Osteoblast (primary cell): ENCODE results near the gene DET1. TPM values are rescaled to one million over a fixed set of nuclear protein-coding genes. Genes with fewer than 3 reads are reported as not detected.

Experiments used
- DNase-seq: peaks from one replicate; pipeline ENCODE4 v3.0.0; 2011; ENCODE audit warnings: low spot score, mixed read lengths; ENCODE audit not compliant: insufficient read length; ENCODE audit errors: missing footprints
- H2AFZ ChIP-seq: 2 replicates; pipeline ENCODE4 v1.6.0; 2011; ENCODE audit warnings: mild to moderate bottlenecking, low read length
- H3K27ac ChIP-seq: 2 replicates; pipeline ENCODE4 v1.5.1; 2011; ENCODE audit warnings: mild to moderate bottlenecking, low read depth, low read length, moderate library complexity
- H3K27me3 ChIP-seq: 2 replicates; pipeline ENCODE4 v1.6.0; 2012; ENCODE audit warnings: mild to moderate bottlenecking, control low read depth, inconsistent platforms, low read length, moderate library complexity; ENCODE audit not compliant: insufficient read depth
- H3K36me3 ChIP-seq: 2 replicates; pipeline ENCODE4 v1.5.1; 2011; ENCODE audit warnings: mild to moderate bottlenecking, low read length, control low read depth, moderate library complexity; ENCODE audit not compliant: insufficient read depth
- H3K4me1 ChIP-seq: 2 replicates; pipeline ENCODE4 v1.5.1; 2011; ENCODE audit warnings: mild to moderate bottlenecking, low read length, control low read depth, moderate library complexity; ENCODE audit not compliant: insufficient read depth
- H3K4me2 ChIP-seq: 2 replicates; pipeline ENCODE4 v1.6.0; 2011; ENCODE audit warnings: mild to moderate bottlenecking, low read length; ENCODE audit not compliant: insufficient read depth
- H3K4me3 ChIP-seq: fragments of 200-600 bp; sonication (generic); 3 replicates; pipeline ENCODE4 v1.5.1; 2012; ENCODE audit warnings: mild to moderate bottlenecking, low read length, inconsistent platforms; ENCODE audit not compliant: insufficient read depth
- H3K79me2 ChIP-seq: 2 replicates; pipeline ENCODE4 v1.6.0; 2012; ENCODE audit warnings: mild to moderate bottlenecking, low read length, control low read depth, inconsistent platforms; ENCODE audit not compliant: insufficient read depth
- H3K9me3 ChIP-seq: 2 replicates; pipeline ENCODE4 v1.5.1; 2011; ENCODE audit warnings: low read depth, low read length, control low read depth
- H4K20me1 ChIP-seq: 2 replicates; pipeline ENCODE4 v1.6.0; 2012; ENCODE audit warnings: mild to moderate bottlenecking, low read length, control low read depth; ENCODE audit not compliant: insufficient read depth
- small RNA-seq: library from RNA; depleted of rRNA; stranded (forward); fragments of <200 nt; gene quantifications from one replicate; pipeline ENCODE3, GENCODE V24; 2012
- total RNA-seq: library from RNA; depleted of rRNA; stranded (reverse); fragments of >200 nt; gene quantifications from 2 replicates; pipeline ENCODE4 v1.2.3, GENCODE V29; 2012
- TF ChIP-seq, protein P1 (sequence below): IDR thresholded peaks from 2 replicates; pipeline ENCODE4 v1.5.1; 2011; ENCODE audit warnings: mild to moderate bottlenecking, low read depth, low read length, moderate library complexity; ENCODE audit errors: extremely low read depth

The DET1 gene
- total RNA-seq, 1 donor, result 7.6 TPM

DNA sequence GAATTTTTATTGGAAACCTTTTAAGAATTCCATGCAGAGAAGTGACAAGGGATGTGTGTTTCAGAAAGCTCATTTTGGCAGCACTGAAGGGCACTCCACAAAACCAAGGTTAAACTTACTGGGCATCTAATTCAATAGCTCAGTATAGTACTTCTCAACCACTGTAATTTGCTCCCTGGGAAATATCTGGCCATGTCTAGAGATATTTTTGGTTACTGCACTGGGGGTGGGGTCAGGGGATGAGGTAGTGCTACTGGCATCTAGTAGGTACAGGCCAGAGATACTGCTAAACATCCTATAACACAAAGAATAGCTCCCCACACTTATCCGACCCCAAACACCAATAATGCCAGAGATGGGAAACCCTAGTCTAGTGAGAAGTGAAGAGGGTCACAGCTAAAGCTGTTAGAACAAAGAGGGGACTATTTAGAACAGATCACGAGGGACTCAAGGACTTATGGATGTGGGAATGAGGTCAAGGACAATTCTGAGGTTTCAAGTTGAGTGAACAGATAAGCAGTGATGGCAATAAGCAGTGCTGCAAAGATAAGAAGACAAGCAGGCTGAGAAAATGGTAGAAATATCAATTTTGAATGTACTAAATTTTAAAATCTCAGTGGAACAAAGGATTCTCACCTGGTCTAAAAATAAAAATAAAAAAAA is 82.5 kb downstream of the DET1 start:
- Histone ChIP-seq H3K27me3 (no peaks in the 10 kb centered on the region), H3K9me3 (no peaks in the 10 kb centered on the region), H4K20me1 (no peaks in the 10 kb centered on the region), H3K27ac (no peak overlapping the region), H3K4me1 (peaks cover 24% of the 10 kb centered on the region), H2AFZ (no peak overlapping the region), H3K36me3 (peaks cover 43% of the 10 kb centered on the region), H3K4me3 (no peak overlapping the region), H3K4me2 (no peak overlapping the region), H3K79me2 (peaks cover 24% of the 10 kb centered on the region)
- DNase-seq, result no peak
- TF ChIP-seq, protein P1, sequence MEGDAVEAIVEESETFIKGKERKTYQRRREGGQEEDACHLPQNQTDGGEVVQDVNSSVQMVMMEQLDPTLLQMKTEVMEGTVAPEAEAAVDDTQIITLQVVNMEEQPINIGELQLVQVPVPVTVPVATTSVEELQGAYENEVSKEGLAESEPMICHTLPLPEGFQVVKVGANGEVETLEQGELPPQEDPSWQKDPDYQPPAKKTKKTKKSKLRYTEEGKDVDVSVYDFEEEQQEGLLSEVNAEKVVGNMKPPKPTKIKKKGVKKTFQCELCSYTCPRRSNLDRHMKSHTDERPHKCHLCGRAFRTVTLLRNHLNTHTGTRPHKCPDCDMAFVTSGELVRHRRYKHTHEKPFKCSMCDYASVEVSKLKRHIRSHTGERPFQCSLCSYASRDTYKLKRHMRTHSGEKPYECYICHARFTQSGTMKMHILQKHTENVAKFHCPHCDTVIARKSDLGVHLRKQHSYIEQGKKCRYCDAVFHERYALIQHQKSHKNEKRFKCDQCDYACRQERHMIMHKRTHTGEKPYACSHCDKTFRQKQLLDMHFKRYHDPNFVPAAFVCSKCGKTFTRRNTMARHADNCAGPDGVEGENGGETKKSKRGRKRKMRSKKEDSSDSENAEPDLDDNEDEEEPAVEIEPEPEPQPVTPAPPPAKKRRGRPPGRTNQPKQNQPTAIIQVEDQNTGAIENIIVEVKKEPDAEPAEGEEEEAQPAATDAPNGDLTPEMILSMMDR, result no peak

Small RNAs within 50 kb of the gene (small RNA-seq; reads per million reads assigned to genes)
- gene AC013489.2, result not detected

Other genes with a start within 250 kb of the DET1 start
- 11.2 and 13.0 TPM in 2 replicates for gene MRPL46, start 79.3 kb downstream of the DET1 start, total RNA-seq
- gene MRPS11, start 79.0 kb downstream of the DET1 start, total RNA-seq, result 17.7 and 18.3 TPM in 2 replicates
- gene AEN, start 74.7 kb upstream of the DET1 start, total RNA-seq, result 43.9 and 46.3 TPM in 2 replicates
- 2.1 and 3.3 TPM in 2 replicates for gene ISG20, start 92.3 kb upstream of the DET1 start, total RNA-seq